Suprapubic skin (tissue), 4 donors: ENCODE measurements around the gene PAK1.

Source experiments
- CTCF ChIP-seq, 2 donors: fragments of 200-600 bp in 1 of 2; fragments of 450-650 bp in 1 of 2; sonication (generic) in 1 of 2; IDR thresholded peaks; one replicate each; pipeline ENCODE4 v1.5.1; 2016 to 2019; ENCODE audit warnings: antibody characterized with exemption in 2 of 2, mild to moderate bottlenecking in 1 of 2, moderate library complexity in 1 of 2
- EP300 ChIP-seq: sonication (generic); formaldehyde crosslinking; IDR thresholded peaks from one replicate; pipeline ENCODE4 v1.6.1; 2017; ENCODE audit warnings: antibody characterized with exemption
- POLR2A ChIP-seq, 2 donors: fragments of 450-650 bp; IDR thresholded peaks; one replicate each; pipeline ENCODE4 v1.6.1; 2017; ENCODE audit warnings: antibody characterized with exemption in 2 of 2, mild to moderate bottlenecking in 2 of 2, moderate library complexity in 2 of 2
- POLR2AphosphoS5 ChIP-seq, 3 donors: sonication (generic); formaldehyde crosslinking; IDR thresholded peaks; one replicate each; pipeline ENCODE4 v1.6.1; 2017; ENCODE audit warnings: antibody characterized with exemption in 3 of 3

- TF ChIP-seq CTCF (IDR thresholded peaks at IDR 0.05), result no peak
- TF ChIP-seq POLR2A (IDR thresholded peaks at IDR 0.05), result no peak
- TF ChIP-seq EP300, result no peak
- no peak for TF ChIP-seq POLR2AphosphoS5 (IDR thresholded peaks at IDR 0.05)
Observed at GRCh38 chr11:77428598-77428997, 45.3 kb downstream of the PAK1 start.
